ENCODE data around the gene CMC1. TPM values are rescaled to one million over a fixed set of nuclear protein-coding genes. Genes with fewer than 3 reads are reported as not detected.

The CMC1 gene
- polyA plus RNA-seq, 1 donor: 31.7 TPM

- H3K4me1 ChIP-seq (ENCODE audit: control insufficient read depth, insufficient read depth, low read length): no peaks in the 10 kb centered on the region
- no peaks in the 10 kb centered on the region for H3K9me3 ChIP-seq (ENCODE audit: control insufficient read depth, low read depth, low read length)
- no peaks in the 10 kb centered on the region for H3K27me3 ChIP-seq (ENCODE audit: control insufficient read depth, insufficient read depth, low read length)
- no peak for DNase-seq
- H3K4me3 ChIP-seq (ENCODE audit: low read length): no peak overlapping the region
- WGBS (ENCODE audit: insufficient coverage, low lambda C conversion rate): 80% methylated on average over 1 of the region's 1 CpG
- no peaks in the 10 kb centered on the region for H3K36me3 ChIP-seq (ENCODE audit: control insufficient read depth, insufficient read depth, low read length)
- H3K27ac ChIP-seq (ENCODE audit: low read length): no peak overlapping the region
These were observed 28.7 kb upstream of the CMC1 start for GRCh38 chr3:28212681-28213080.

- Histone ChIP-seq H3K36me3 (ENCODE audit: control insufficient read depth, insufficient read depth, low read length) (no peaks in the 10 kb centered on the region), H3K27ac (ENCODE audit: low read length) (no peak overlapping the region), H3K4me3 (ENCODE audit: low read length) (no peak overlapping the region), H3K9me3 (ENCODE audit: control insufficient read depth, low read depth, low read length) (no peaks in the 10 kb centered on the region), H3K27me3 (ENCODE audit: control insufficient read depth, insufficient read depth, low read length) (no peaks in the 10 kb centered on the region), H3K4me1 (ENCODE audit: control insufficient read depth, insufficient read depth, low read length) (no peaks in the 10 kb centered on the region)
- DNase-seq: no peak
- whole genome bisulfite sequencing (ENCODE audit: insufficient coverage, low lambda C conversion rate): 80% methylated on average over 1 of the region's 3 CpGs
These were observed 26.0 kb upstream of the CMC1 start for GRCh38 chr3:28215407-28215806.

GRCh38 chr3:28218071-28218916 lies 23.1 kb upstream of the CMC1 start:
- WGBS (ENCODE audit: insufficient coverage, low lambda C conversion rate): 80% methylated on average over 2 of the region's 3 CpGs
- no peaks in the 10 kb centered on the region for H3K36me3 ChIP-seq (ENCODE audit: control insufficient read depth, insufficient read depth, low read length)
- H3K4me1 ChIP-seq (ENCODE audit: control insufficient read depth, insufficient read depth, low read length): no peaks in the 10 kb centered on the region
- no peak overlapping the region for H3K27ac ChIP-seq (ENCODE audit: low read length)
- no peaks in the 10 kb centered on the region for H3K9me3 ChIP-seq (ENCODE audit: control insufficient read depth, low read depth, low read length)
- H3K4me3 ChIP-seq (ENCODE audit: low read length): no peak overlapping the region
- DNase-seq: no peak
- no peaks in the 10 kb centered on the region for H3K27me3 ChIP-seq (ENCODE audit: control insufficient read depth, insufficient read depth, low read length)

- H3K9me3 ChIP-seq (ENCODE audit: control insufficient read depth, low read depth, low read length): no peaks in the 10 kb centered on the region
- no peaks in the 10 kb centered on the region for H3K27me3 ChIP-seq (ENCODE audit: control insufficient read depth, insufficient read depth, low read length)
- no peak for DNase-seq
- H3K4me1 ChIP-seq (ENCODE audit: control insufficient read depth, insufficient read depth, low read length): no peaks in the 10 kb centered on the region
- H3K36me3 ChIP-seq (ENCODE audit: control insufficient read depth, insufficient read depth, low read length): no peaks in the 10 kb centered on the region
- no peak overlapping the region for H3K4me3 ChIP-seq (ENCODE audit: low read length)
- H3K27ac ChIP-seq (ENCODE audit: low read length): no peak overlapping the region
These were observed 22.6 kb upstream of the CMC1 start for GRCh38 chr3:28218917-28219198.

- Histone ChIP-seq H3K9me3 (ENCODE audit: control insufficient read depth, low read depth, low read length) (no peaks in the 10 kb centered on the region), H3K36me3 (ENCODE audit: control insufficient read depth, insufficient read depth, low read length) (no peaks in the 10 kb centered on the region), H3K27me3 (ENCODE audit: control insufficient read depth, insufficient read depth, low read length) (no peaks in the 10 kb centered on the region), H3K4me1 (ENCODE audit: control insufficient read depth, insufficient read depth, low read length) (peaks cover 3% of the 10 kb centered on the region), H3K27ac (ENCODE audit: low read length) (no peak overlapping the region), H3K4me3 (ENCODE audit: low read length) (no peak overlapping the region)
- no CpG with 5 or more reads among the region's 4 CpGs for WGBS (ENCODE audit: insufficient coverage, low lambda C conversion rate)
- DNase-seq: no peak
These were observed 17.0 kb upstream of the CMC1 start for GRCh38 chr3:28224430-28224829.

GRCh38 chr3:28226020-28226419 lies 15.4 kb upstream of the CMC1 start:
- Histone ChIP-seq H3K4me1 (ENCODE audit: control insufficient read depth, insufficient read depth, low read length) (peaks cover 8% of the 10 kb centered on the region), H3K27ac (ENCODE audit: low read length) (no peak overlapping the region), H3K27me3 (ENCODE audit: control insufficient read depth, insufficient read depth, low read length) (no peaks in the 10 kb centered on the region), H3K36me3 (ENCODE audit: control insufficient read depth, insufficient read depth, low read length) (no peaks in the 10 kb centered on the region), H3K4me3 (ENCODE audit: low read length) (no peak overlapping the region), H3K9me3 (ENCODE audit: control insufficient read depth, low read depth, low read length) (no peaks in the 10 kb centered on the region)
- WGBS (ENCODE audit: insufficient coverage, low lambda C conversion rate): 100% methylated on average over 2 of the region's 3 CpGs
- no peak for DNase-seq

GRCh38 chr3:28228623-28229022 lies 12.8 kb upstream of the CMC1 start:
- Histone ChIP-seq H3K9me3 (ENCODE audit: control insufficient read depth, low read depth, low read length) (no peaks in the 10 kb centered on the region), H3K4me3 (ENCODE audit: low read length) (no peak overlapping the region), H3K36me3 (ENCODE audit: control insufficient read depth, insufficient read depth, low read length) (no peaks in the 10 kb centered on the region), H3K27ac (ENCODE audit: low read length) (no peak overlapping the region), H3K27me3 (ENCODE audit: control insufficient read depth, insufficient read depth, low read length) (no peaks in the 10 kb centered on the region), H3K4me1 (ENCODE audit: control insufficient read depth, insufficient read depth, low read length) (peaks cover 8% of the 10 kb centered on the region)
- WGBS (ENCODE audit: insufficient coverage, low lambda C conversion rate): 100% methylated on average over 5 of the region's 5 CpGs
- DNase-seq: no peak

GRCh38 chr3:28232659-28233058 lies 8.8 kb upstream of the CMC1 start:
- Histone ChIP-seq H3K9me3 (ENCODE audit: control insufficient read depth, low read depth, low read length) (no peaks in the 10 kb centered on the region), H3K27me3 (ENCODE audit: control insufficient read depth, insufficient read depth, low read length) (no peaks in the 10 kb centered on the region), H3K36me3 (ENCODE audit: control insufficient read depth, insufficient read depth, low read length) (no peaks in the 10 kb centered on the region), H3K27ac (ENCODE audit: low read length) (no peak overlapping the region), H3K4me1 (ENCODE audit: control insufficient read depth, insufficient read depth, low read length) (peaks cover 8% of the 10 kb centered on the region), H3K4me3 (ENCODE audit: low read length) (no peak overlapping the region)
- no peak for DNase-seq

GRCh38 chr3:28234454-28234853 lies 7.0 kb upstream of the CMC1 start:
- H3K9me3 ChIP-seq (ENCODE audit: control insufficient read depth, low read depth, low read length): no peaks in the 10 kb centered on the region
- no peaks in the 10 kb centered on the region for H3K36me3 ChIP-seq (ENCODE audit: control insufficient read depth, insufficient read depth, low read length)
- H3K4me3 ChIP-seq (ENCODE audit: low read length): no peak overlapping the region
- H3K27ac ChIP-seq (ENCODE audit: low read length): no peak overlapping the region
- no peak for DNase-seq
- no peaks in the 10 kb centered on the region for H3K27me3 ChIP-seq (ENCODE audit: control insufficient read depth, insufficient read depth, low read length)
- H3K4me1 ChIP-seq (ENCODE audit: control insufficient read depth, insufficient read depth, low read length): peaks cover 5% of the 10 kb centered on the region

GRCh38 chr3:28239108-28239507 lies 2.3 kb upstream of the CMC1 start:
- WGBS (ENCODE audit: insufficient coverage, low lambda C conversion rate): 40% methylated on average over 1 of the region's 3 CpGs
- no peak for DNase-seq
- H3K27ac ChIP-seq (ENCODE audit: low read length): no peak overlapping the region
- H3K36me3 ChIP-seq (ENCODE audit: control insufficient read depth, insufficient read depth, low read length): no peaks in the 10 kb centered on the region
- H3K27me3 ChIP-seq (ENCODE audit: control insufficient read depth, insufficient read depth, low read length): no peaks in the 10 kb centered on the region
- no peak overlapping the region for H3K4me3 ChIP-seq (ENCODE audit: low read length)
- peaks cover 10% of the 10 kb centered on the region for H3K4me1 ChIP-seq (ENCODE audit: control insufficient read depth, insufficient read depth, low read length)
- H3K9me3 ChIP-seq (ENCODE audit: control insufficient read depth, low read depth, low read length): no peaks in the 10 kb centered on the region

- WGBS (ENCODE audit: insufficient coverage, low lambda C conversion rate): no CpG with 5 or more reads among the region's 7 CpGs
- H3K4me3 ChIP-seq (ENCODE audit: low read length): peak overlapping the region; percentile 83
- no peaks in the 10 kb centered on the region for H3K36me3 ChIP-seq (ENCODE audit: control insufficient read depth, insufficient read depth, low read length)
- H3K4me1 ChIP-seq (ENCODE audit: control insufficient read depth, insufficient read depth, low read length): peaks cover 10% of the 10 kb centered on the region
- no peaks in the 10 kb centered on the region for H3K9me3 ChIP-seq (ENCODE audit: control insufficient read depth, low read depth, low read length)
- no peak for DNase-seq
- no peaks in the 10 kb centered on the region for H3K27me3 ChIP-seq (ENCODE audit: control insufficient read depth, insufficient read depth, low read length)
- peak overlapping the region; percentile 44 for H3K27ac ChIP-seq (ENCODE audit: low read length)
These were observed 978 bp upstream of the CMC1 start for GRCh38 chr3:28240441-28240840.

All from large intestine (tissue), 3 donors.